ENCODE results near the gene FAM50B. TPM values are rescaled to one million over a fixed set of nuclear protein-coding genes. Genes with fewer than 3 reads are reported as not detected.
"Not testable (repeated sequence)": the region's sequence is repeated elsewhere in the genome, so short reads cannot be mapped to it uniquely, and the experiment has no call there.

Gene FAM50B
- total and polyA plus RNA-seq, 2 of the 13 experiments (the other 11 are each of a cell fraction or from before 2014, with no cell fraction given) = 0.05 TPM; not detected in 1

GRCh38 chr6:3862038-3862437 is 12.9 kb downstream of the FAM50B start:
- no peaks in the 10 kb centered on the region for H3K36me3 ChIP-seq (replicated peaks in 1 of 2; ENCODE audit: control insufficient read depth in 1 of 2, insufficient read depth in 2 of 2, low read length in 2 of 2)
- H3K4me1 ChIP-seq (ENCODE audit: insufficient read depth, low read length) = peaks cover 10% of the 10 kb centered on the region
- intact Hi-C loops (cut with micrococcal nuclease; ENCODE audit: unreplicated experiment) = no loop called here
- no peak overlapping the region for H2AFZ ChIP-seq (ENCODE audit: low read length)
- 61% methylated on average over 3 of the region's 3 CpGs for WGBS (ENCODE audit: low lambda C conversion rate)
- peaks cover 4% of the 10 kb centered on the region; the same call in 1 of the 2 replicates for H3K9me3 ChIP-seq (ENCODE audit: low read length)
- no peak for DNase-seq (ENCODE audit: low spot score)
- no peak for FAIRE-seq
- H3K4me3 ChIP-seq (replicated peaks in 1 of 3; ENCODE audit: insufficient read depth in 1 of 3, low read depth in 2 of 3, low read length in 3 of 3) = no peak overlapping the region
- ChIA-PET POLR2A (interaction anchor here (0.8 to 2.0 kb wide), 4 partner anchors 9 to 159 kb away, joined by 3 to 12 read pairs (median 4); a partner anchor contains a TSS), CTCF (ENCODE audit: low intra/inter-chr PET ratio, low total read pairs) (no interaction called here)
- H4K20me1 ChIP-seq (ENCODE audit: insufficient read depth, low read length) = no peaks in the 10 kb centered on the region
- ATAC-seq = no peak
- no peak overlapping the region for H3K9ac ChIP-seq (ENCODE audit: insufficient read depth, low read depth, low read length)
- TF ChIP-seq KDM5B (CRISPR knock-in tag; IDR thresholded peaks at IDR 0.05; ENCODE audit: borderline replicate concordance) (no peak), CC2D1A (CRISPR knock-in tag; IDR thresholded peaks at IDR 0.05) (no peak), ATF5 (CRISPR knock-in tag; IDR thresholded peaks at IDR 0.05; ENCODE audit: low read depth) (no peak), CREB1 (IDR thresholded peaks at IDR 0.05) (no peak), CREB1 (CRISPR knock-in tag; IDR thresholded peaks at IDR 0.05) (no peak), RELA (CRISPR knock-in tag; IDR thresholded peaks at IDR 0.05) (no peak), ZNF333 (CRISPR knock-in tag; IDR thresholded peaks at IDR 0.05; ENCODE audit: borderline replicate concordance) (no peak)
- in situ Hi-C loops (cut with HindIII; ENCODE audit: extremely low pct_ligation_motif_present, low pct_unique_long_range_greater_than_20kb) = no loop called here
- no peak overlapping the region for H3K27ac ChIP-seq (ENCODE audit: extremely low read length, insufficient read depth, low read length)
- no peak overlapping the region for H3K4me2 ChIP-seq (ENCODE audit: low read depth, low read length)
- no TSS peak for BruUV-seq (replicated peaks)
- no peaks in the 10 kb centered on the region for H3K27me3 ChIP-seq (ENCODE audit: control insufficient read depth in 1 of 2, insufficient read depth in 2 of 2, low read length in 2 of 2)
- H3K79me2 ChIP-seq (ENCODE audit: insufficient read depth, low read length) = no peaks in the 10 kb centered on the region

- H3K27me3 ChIP-seq (ENCODE audit: control insufficient read depth in 1 of 2, insufficient read depth in 2 of 2, low read length in 2 of 2); BruUV-seq (replicated peaks); H3K9ac ChIP-seq (ENCODE audit: insufficient read depth, low read depth, low read length); H3K4me3 ChIP-seq (replicated peaks in 1 of 3; ENCODE audit: insufficient read depth in 1 of 3, low read depth in 2 of 3, low read length in 3 of 3); DNase-seq (ENCODE audit: low spot score); POLR2A ChIA-PET; in situ Hi-C loops (cut with HindIII; ENCODE audit: extremely low pct_ligation_motif_present, low pct_unique_long_range_greater_than_20kb); H4K20me1 ChIP-seq (ENCODE audit: insufficient read depth, low read length); H3K9me3 ChIP-seq (ENCODE audit: low read length); H3K4me2 ChIP-seq (ENCODE audit: low read depth, low read length); FAIRE-seq; H2AFZ ChIP-seq (ENCODE audit: low read length); H3K36me3 ChIP-seq (replicated peaks in 1 of 2; ENCODE audit: control insufficient read depth in 1 of 2, insufficient read depth in 2 of 2, low read length in 2 of 2); intact Hi-C loops (cut with micrococcal nuclease; ENCODE audit: unreplicated experiment); H3K79me2 ChIP-seq (ENCODE audit: insufficient read depth, low read length); H3K27ac ChIP-seq (ENCODE audit: extremely low read length, insufficient read depth, low read length); ATAC-seq; CTCF ChIA-PET (ENCODE audit: low intra/inter-chr PET ratio, low total read pairs): not testable (repeated sequence)
- 87% methylated on average over 5 of the region's 5 CpGs for WGBS (ENCODE audit: low lambda C conversion rate)
- H3K4me1 ChIP-seq (ENCODE audit: insufficient read depth, low read length) = peaks cover 15% of the 10 kb centered on the region
Observed at GRCh38 chr6:3863322-3863721, 14.1 kb downstream of the FAM50B start.

Data from HepG2 (cell line).